ENCODE measurements around the gene SLC27A5.

Gene SLC27A5

DNA sequence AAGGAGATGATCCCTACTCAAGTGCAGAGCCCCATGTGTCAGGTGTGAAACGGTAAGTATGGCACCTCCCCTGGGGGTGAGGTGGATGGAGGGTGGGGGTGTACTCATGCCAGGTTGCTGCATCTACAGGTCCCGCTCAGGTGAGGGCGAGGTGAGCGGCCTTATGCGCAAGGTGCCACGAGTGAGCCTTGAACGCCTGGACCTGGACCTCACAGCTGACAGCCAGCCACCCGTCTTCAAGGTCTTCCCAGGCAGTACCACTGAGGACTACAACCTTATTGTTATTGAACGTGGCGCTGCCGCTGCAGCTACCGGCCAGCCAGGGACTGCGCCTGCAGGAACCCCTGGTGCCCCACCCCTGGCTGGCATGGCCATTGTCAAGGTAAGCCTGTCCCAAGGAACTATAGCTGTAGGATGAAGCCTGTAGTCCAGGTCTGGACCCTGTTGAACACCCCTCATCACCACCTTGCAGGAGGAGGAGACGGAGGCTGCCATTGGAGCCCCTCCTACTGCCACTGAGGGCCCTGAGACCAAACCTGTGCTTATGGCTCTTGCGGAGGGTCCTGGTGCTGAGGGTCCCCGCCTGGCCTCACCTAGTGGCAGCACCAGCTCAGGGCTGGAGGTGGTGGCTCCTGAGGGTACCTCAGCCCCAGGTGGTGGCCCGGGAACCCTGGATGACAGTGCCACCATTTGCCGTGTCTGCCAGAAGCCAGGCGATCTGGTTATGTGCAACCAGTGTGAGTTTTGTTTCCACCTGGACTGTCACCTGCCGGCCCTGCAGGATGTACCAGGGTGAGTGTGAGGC lies 37.3 kb upstream of the SLC27A5 start:
- H3K4me3 ChIP-seq (ENCODE audit: low read depth, low read length): no peak overlapping the region
- TF ChIP-seq, protein P1, sequence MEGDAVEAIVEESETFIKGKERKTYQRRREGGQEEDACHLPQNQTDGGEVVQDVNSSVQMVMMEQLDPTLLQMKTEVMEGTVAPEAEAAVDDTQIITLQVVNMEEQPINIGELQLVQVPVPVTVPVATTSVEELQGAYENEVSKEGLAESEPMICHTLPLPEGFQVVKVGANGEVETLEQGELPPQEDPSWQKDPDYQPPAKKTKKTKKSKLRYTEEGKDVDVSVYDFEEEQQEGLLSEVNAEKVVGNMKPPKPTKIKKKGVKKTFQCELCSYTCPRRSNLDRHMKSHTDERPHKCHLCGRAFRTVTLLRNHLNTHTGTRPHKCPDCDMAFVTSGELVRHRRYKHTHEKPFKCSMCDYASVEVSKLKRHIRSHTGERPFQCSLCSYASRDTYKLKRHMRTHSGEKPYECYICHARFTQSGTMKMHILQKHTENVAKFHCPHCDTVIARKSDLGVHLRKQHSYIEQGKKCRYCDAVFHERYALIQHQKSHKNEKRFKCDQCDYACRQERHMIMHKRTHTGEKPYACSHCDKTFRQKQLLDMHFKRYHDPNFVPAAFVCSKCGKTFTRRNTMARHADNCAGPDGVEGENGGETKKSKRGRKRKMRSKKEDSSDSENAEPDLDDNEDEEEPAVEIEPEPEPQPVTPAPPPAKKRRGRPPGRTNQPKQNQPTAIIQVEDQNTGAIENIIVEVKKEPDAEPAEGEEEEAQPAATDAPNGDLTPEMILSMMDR (IDR thresholded peaks at IDR 0.05; ENCODE audit: low read depth, low read length, missing control alignments): no peak
- DNase-seq (ENCODE audit: low read depth): no peak

DNA sequence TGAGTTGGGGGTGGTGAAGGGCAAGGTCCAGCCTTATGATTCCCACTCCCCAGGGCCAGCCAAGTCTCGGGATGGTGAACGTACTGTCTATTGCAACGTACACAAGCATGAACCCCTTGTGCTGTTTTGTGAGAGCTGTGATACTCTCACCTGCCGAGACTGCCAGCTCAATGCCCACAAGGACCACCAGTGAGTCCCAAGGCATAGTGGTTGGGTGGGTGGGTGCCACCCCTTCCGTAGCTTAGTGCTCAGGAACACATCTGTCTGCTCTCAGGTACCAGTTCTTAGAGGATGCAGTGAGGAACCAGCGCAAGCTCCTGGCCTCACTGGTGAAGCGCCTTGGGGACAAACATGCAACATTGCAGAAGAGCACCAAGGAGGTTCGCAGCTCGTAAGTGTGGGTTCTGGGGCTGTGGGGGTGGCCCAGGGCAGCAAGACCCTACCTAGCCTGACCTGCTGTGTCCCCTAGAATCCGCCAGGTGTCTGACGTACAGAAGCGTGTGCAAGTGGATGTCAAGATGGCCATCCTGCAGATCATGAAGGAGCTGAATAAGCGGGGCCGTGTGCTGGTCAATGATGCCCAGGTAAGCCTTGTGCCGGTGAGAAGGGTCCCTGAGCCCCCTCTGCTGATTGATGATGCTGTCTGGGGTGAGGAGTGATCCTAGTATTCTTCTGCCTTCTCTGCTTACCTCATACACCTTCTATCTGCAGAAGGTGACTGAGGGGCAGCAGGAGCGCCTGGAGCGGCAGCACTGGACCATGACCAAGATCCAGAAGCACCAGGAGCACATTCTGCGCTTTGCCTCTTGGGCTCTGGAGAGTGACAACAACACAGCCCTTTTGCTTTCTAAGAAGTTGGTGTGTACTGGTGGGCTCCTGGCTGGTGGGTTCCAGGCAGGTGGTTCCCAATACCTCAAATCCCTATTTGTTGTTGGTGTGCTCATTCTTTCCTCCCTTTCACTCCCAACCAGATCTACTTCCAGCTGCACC lies 35.8 kb upstream of the SLC27A5 start:
- TF ChIP-seq, protein P1 (IDR thresholded peaks at IDR 0.05; ENCODE audit: low read depth, low read length, missing control alignments): no peak

GRCh38 chr19:58546019-58546530 lies 34.3 kb upstream of the SLC27A5 start:
- TF ChIP-seq, protein P1 (IDR thresholded peaks at IDR 0.05; ENCODE audit: low read depth, low read length, missing control alignments): no peak
- no peak for DNase-seq (ENCODE audit: low read depth)
- peak overlapping the region; percentile 98 for H3K4me3 ChIP-seq (ENCODE audit: low read depth, low read length)

More for the DNA sequence above, 35.8 kb upstream of the SLC27A5 start:
- H3K4me3 ChIP-seq (ENCODE audit: low read depth, low read length): no peak overlapping the region
- no peak for DNase-seq (ENCODE audit: low read depth)

DNA sequence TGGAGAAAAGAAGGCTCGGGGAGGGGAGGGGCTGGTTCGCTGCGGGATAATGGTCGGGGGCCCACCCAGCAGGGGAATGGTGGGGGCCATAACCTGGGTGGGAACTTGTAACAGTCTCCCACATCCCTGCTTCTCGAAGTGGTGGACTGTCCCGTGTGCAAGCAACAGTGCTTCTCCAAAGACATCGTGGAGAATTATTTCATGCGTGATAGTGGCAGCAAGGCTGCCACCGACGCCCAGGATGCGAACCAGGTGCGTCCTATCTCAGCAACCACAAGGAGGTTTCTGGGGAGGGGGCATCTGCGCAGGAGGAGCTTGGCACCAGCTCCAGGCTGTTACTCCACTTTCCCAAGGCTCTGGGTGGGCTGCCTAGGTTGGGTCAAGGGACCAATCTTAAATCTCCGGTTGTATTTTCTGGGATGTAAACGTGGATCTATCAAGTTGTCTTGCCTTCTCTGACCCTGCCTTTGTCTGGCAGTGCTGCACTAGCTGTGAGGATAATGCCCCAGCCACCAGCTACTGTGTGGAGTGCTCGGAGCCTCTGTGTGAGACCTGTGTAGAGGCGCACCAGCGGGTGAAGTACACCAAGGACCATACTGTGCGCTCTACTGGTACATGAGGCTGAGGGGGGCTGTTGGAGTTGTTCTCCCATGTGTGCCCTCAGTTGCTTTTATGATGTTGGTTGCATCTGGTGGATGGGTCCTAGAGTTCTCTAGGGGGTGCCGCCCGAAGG lies 33.7 kb upstream of the SLC27A5 start:
- peak overlapping the region; percentile 98 for H3K4me3 ChIP-seq (ENCODE audit: low read depth, low read length)
- TF ChIP-seq, protein P1 (IDR thresholded peaks at IDR 0.05; ENCODE audit: low read depth, low read length, missing control alignments): no peak
- no peak for DNase-seq (ENCODE audit: low read depth)

GRCh38 chr19:58544591-58545285 lies 32.9 kb upstream of the SLC27A5 start:
- peak overlapping the region; percentile 98 for H3K4me3 ChIP-seq (ENCODE audit: low read depth, low read length)
- TF ChIP-seq, protein P1 (IDR thresholded peaks at IDR 0.05; ENCODE audit: low read depth, low read length, missing control alignments): no peak
- DNase-seq (ENCODE audit: low read depth): no peak
